Endothelial cell of umbilical vein (primary cell): ENCODE results near the gene TFB2M. TPM values are rescaled to one million over a fixed set of nuclear protein-coding genes. Genes with fewer than 3 reads are reported as not detected.

Source experiments
- BruUV-seq: library from RNA; stranded (reverse); fragments of 400-500 nt; replicated peaks from 2 replicates; lab custom pipeline; 2021; lab: Mats Ljungman, UMichigan
- CTCF ChIA-PET: fragments of 300-600, 350-600 bp; sonication (Branson Sonifier 250); formaldehyde crosslinking; loops from one replicate; lab custom pipeline; 2021; ENCODE audit warnings: antibody characterized with exemption, inconsistent platforms; lab: Charles Lee
- POLR2A ChIA-PET: fragments of 300-600, 350-600 bp; sonication (Branson Sonifier 250); formaldehyde crosslinking; loops from one replicate; lab custom pipeline; 2021; ENCODE audit warnings: antibody characterized with exemption, inconsistent platforms; lab: Charles Lee
- DNase-seq: peaks from one replicate; pipeline ENCODE4 v3.0.0-alpha.2; 2011; ENCODE audit warnings: low read depth, low spot score
- FAIRE-seq: peaks from 2 replicates; lab custom pipeline; 2011; peaks lifted over from hg19 to GRCh38; lab: Jason Lieb, UNC
- H2AFZ ChIP-seq: 2 replicates; pipeline ENCODE4 v1.6.0; 2012; ENCODE audit warnings: low read depth, low read length, control low read depth, inconsistent platforms
- H3K27ac ChIP-seq: 2 replicates; pipeline ENCODE4 v1.5.1; 2011; ENCODE audit warnings: low read depth, mild to moderate bottlenecking, control low read depth, low read length, moderate library complexity; ENCODE audit not compliant: insufficient read depth
- H3K27me3 ChIP-seq, 2 experiments: 2 replicates each; pipeline versions ENCODE4 v1.6.0 to v1.6.1; 2011; ENCODE audit warnings: low read length in 2 of 2, mixed read lengths in 1 of 2; ENCODE audit not compliant: control insufficient read depth in 2 of 2, insufficient read depth in 2 of 2
- H3K36me3 ChIP-seq, 2 experiments: 2 replicates in 1 of 2; 3 replicates in 1 of 2; pipeline ENCODE4 v1.5.1; 2011; ENCODE audit warnings: low read length in 2 of 2, mild to moderate bottlenecking in 1 of 2, moderate library complexity in 1 of 2; ENCODE audit not compliant: control insufficient read depth in 2 of 2, insufficient read depth in 2 of 2; ENCODE audit errors: extremely low read depth in 1 of 2
- H3K4me1 ChIP-seq: 3 replicates; pipeline ENCODE4 v1.5.1; 2011; ENCODE audit warnings: mild to moderate bottlenecking, low read length; ENCODE audit not compliant: control insufficient read depth, insufficient read depth; ENCODE audit errors: extremely low read depth
- H3K4me2 ChIP-seq: 2 replicates; pipeline ENCODE4 v1.6.1; 2011; ENCODE audit warnings: low read length, control low read depth, mixed read lengths; ENCODE audit not compliant: insufficient read depth
- H3K4me3 ChIP-seq, 3 experiments: fragments of 200-600 bp in 1 of 3; sonication (generic), shearing (Covaris generic) in 1 of 3; replicated peaks in 1 of 3; 2 replicates each; pipeline ENCODE4 v1.5.1; 2011 to 2016; ENCODE audit warnings: control low read depth in 3 of 3, low read length in 3 of 3, mild to moderate bottlenecking in 2 of 3, inconsistent platforms in 1 of 3, low read depth in 1 of 3, moderate library complexity in 1 of 3; ENCODE audit not compliant: insufficient read depth in 1 of 3
- H3K79me2 ChIP-seq: 2 replicates; pipeline ENCODE4 v1.6.0; 2012; ENCODE audit warnings: low read length, inconsistent platforms; ENCODE audit not compliant: control insufficient read depth, insufficient read depth
- H3K9ac ChIP-seq: replicated peaks from 2 replicates; pipeline ENCODE3; 2011; ENCODE audit warnings: low read length, control low read depth; ENCODE audit not compliant: insufficient read depth; ENCODE audit errors: extremely low read depth
- H3K9me1 ChIP-seq: replicated peaks from 3 replicates; pipeline ENCODE4 v1.6.0; 2011; ENCODE audit warnings: mild to moderate bottlenecking, low read length; ENCODE audit not compliant: control insufficient read depth, insufficient read depth; ENCODE audit errors: extremely low read depth
- H3K9me3 ChIP-seq: replicated peaks from 2 replicates; pipeline ENCODE4 v1.5.1; 2012; ENCODE audit warnings: low read length, inconsistent platforms; ENCODE audit not compliant: control insufficient read depth, insufficient read depth
- H4K20me1 ChIP-seq: replicated peaks from 2 replicates; pipeline ENCODE3; 2011; ENCODE audit warnings: mild to moderate bottlenecking, low read length; ENCODE audit not compliant: control insufficient read depth, insufficient read depth; ENCODE audit errors: extremely low read depth
- EZH2 ChIP-seq: IDR thresholded peaks from 2 replicates; pipeline ENCODE4 v1.6.1; 2012; ENCODE audit warnings: borderline replicate concordance, low read depth, mild to moderate bottlenecking, moderate library complexity, low read length, inconsistent platforms; ENCODE audit not compliant: severe bottlenecking
- FOS ChIP-seq: IDR thresholded peaks from 2 replicates; pipeline ENCODE4 v1.6.1; 2011; ENCODE audit warnings: mild to moderate bottlenecking, low read length, moderate library complexity, borderline replicate concordance; ENCODE audit not compliant: insufficient read depth
- GATA2 ChIP-seq: IDR thresholded peaks from 2 replicates; pipeline ENCODE4 v1.7.0; 2011; ENCODE audit warnings: low read depth, mild to moderate bottlenecking, moderate library complexity, mixed read lengths, low read length; ENCODE audit not compliant: insufficient read length, insufficient read depth
- JUN ChIP-seq: IDR thresholded peaks from 2 replicates; pipeline ENCODE4 v1.6.1; 2011; ENCODE audit warnings: borderline replicate concordance, low read depth; ENCODE audit not compliant: insufficient read length, insufficient read depth
- MYC ChIP-seq: IDR thresholded peaks from one replicate; pipeline ENCODE4 v1.6.1; 2011; ENCODE audit warnings: mild to moderate bottlenecking, low read depth, low read length
- POLR2A ChIP-seq: IDR thresholded peaks from 2 replicates; pipeline ENCODE4 v1.6.1; 2012; ENCODE audit warnings: low read depth, mild to moderate bottlenecking, control low read depth, low read length
- POLR2AphosphoS5 ChIP-seq: IDR thresholded peaks from 2 replicates; pipeline ENCODE4 v1.6.1; 2012; ENCODE audit warnings: low read depth, mild to moderate bottlenecking, control low read depth, low read length, moderate library complexity; ENCODE audit not compliant: insufficient read depth
- dilution Hi-C: fragments of 300-500 bp; cut with MboI; formaldehyde crosslinking; loops from one replicate; pipeline ENCODE4 v1.15.0; 2019; ENCODE audit warnings: low sequenced_read_pairs; ENCODE audit not compliant: extremely low pct_ligation_motif_present
- intact Hi-C: fragments of 100-400 bp; cut with micrococcal nuclease; formaldehyde crosslinking; loops from one replicate; pipeline ENCODE4 v1.10.0; 2022
- polyA plus RNA-seq, 4 experiments: library from polyadenylated mRNA; depleted of rRNA in 3 of 4; stranded (reverse) in 3 of 4; unstranded in 1 of 4; fragments of >200 nt; gene quantifications; 2 replicates each; pipeline versions ENCODE4 v1.2.1 to v1.2.3, GENCODE V29; 2011 to 2012; ENCODE audit warnings: missing spikeins in 1 of 4
- total RNA-seq: library from RNA; stranded (reverse); gene quantifications from 2 replicates; pipeline ENCODE4 v1.2.3, GENCODE V29; 2021
- TF ChIP-seq, protein P1 (sequence below): IDR thresholded peaks from 2 replicates; pipeline ENCODE4 v1.6.1; 2011; ENCODE audit not compliant: insufficient read depth, insufficient read length
- TF ChIP-seq, protein P2 (sequence below), 2 donors: IDR thresholded peaks; 1 replicate in 1 of 2; 2 replicates in 1 of 2; pipeline ENCODE4 v1.5.1; 2011; ENCODE audit warnings: low read length in 2 of 2, mild to moderate bottlenecking in 2 of 2, moderate library complexity in 2 of 2, control low read depth in 1 of 2, inconsistent platforms in 1 of 2, low read depth in 1 of 2; ENCODE audit not compliant: insufficient read depth in 1 of 2; ENCODE audit errors: extremely low read depth in 1 of 2

Gene TFB2M
- total and polyA plus RNA-seq, 2 donors (not counting 3 experiments of a cell fraction or from before 2014, with no cell fraction given): 8.4 to 14.8 TPM

DNA sequence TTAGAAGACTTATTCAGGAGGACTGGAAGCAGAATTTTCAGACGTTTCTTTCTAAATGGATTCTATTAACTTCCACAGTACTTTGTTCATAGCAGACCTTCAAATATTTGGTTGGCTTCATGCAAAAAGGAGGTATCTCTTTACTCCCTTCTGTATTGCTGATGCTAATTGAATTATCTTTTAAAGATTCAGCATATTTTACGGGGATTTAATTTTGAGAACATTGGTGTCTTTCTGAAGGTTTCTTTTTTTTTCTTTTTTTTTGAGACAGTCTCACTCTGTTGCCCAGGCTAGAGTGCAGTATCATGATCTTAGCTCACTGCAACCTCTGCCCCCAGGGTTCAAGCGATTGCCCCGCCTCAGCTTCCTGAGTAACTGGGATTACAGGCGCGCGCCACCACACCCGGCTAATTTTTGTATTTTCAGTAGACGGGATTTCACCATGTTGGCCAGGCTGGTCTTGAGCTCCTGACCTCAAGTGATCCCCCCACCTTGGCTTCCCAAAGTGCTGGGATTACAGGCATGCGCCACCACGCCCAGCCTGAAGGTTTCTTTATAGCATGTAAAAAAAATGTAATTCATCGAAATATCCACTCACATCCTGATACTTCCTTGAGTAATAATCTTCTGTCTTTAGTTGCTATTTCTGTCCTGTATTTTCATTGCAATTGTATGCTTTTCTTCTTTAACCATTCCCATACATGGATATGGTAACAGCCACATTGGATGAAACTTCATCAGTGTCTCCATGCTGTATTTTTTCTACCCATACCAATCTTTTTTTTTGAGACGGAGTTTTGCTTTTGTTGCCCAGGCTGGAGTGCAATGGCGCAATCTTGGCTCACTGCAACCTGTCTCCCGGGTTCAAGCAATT, 14.7 kb upstream of the TFB2M start:
- Histone ChIP-seq H3K79me2 (peaks cover 48% of the 10 kb centered on the region), H3K9me3 (no peaks in the 10 kb centered on the region), H4K20me1 (no peaks in the 10 kb centered on the region), H3K27ac (no peak overlapping the region), H3K9ac (no peak overlapping the region), H3K4me2 (no peak overlapping the region), H3K9me1 (no peaks in the 10 kb centered on the region), H2AFZ (no peak overlapping the region), H3K4me1 (peaks cover 3% of the 10 kb centered on the region), H3K4me3 (no peak overlapping the region), H3K36me3 (peaks cover 2 to 3% of the 10 kb centered on the region in 2 experiments), H3K27me3 (no peaks in the 10 kb centered on the region)
- ChIA-PET CTCF (interaction anchor here (0.8 to 2.2 kb wide), 3 partner anchors 17 to 28 kb away, joined by 3 to 6 read pairs (median 3); no protein-coding TSS in a partner anchor), POLR2A (no interaction called here)
- intact Hi-C loops (no loop called here), dilution Hi-C loops (no loop called here)
- DNase-seq (no peak), FAIRE-seq (no peak)
- BruUV-seq: no TSS peak
- no peak for TF ChIP-seq GATA2
- TF ChIP-seq, protein P1, sequence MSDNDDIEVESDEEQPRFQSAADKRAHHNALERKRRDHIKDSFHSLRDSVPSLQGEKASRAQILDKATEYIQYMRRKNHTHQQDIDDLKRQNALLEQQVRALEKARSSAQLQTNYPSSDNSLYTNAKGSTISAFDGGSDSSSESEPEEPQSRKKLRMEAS: no peak

DNA sequence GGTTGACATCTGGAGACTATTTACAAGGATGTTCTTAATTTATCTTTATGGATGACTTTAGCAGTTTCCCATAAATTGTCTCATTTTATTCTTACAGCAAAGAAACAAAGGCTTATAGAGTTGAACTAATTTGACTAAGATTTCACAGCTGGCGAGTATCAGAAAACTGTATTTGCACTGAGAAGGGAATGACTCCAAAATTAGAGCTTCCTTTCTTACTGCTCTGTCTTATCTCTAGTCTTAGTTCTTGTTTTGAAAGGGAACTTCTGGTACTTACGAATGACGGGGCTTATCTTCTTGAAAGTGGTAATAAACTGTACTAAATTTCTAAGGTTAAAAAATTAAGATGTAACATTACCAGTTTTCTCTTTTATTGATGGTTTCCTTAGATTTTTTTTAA, 13.8 kb upstream of the TFB2M start:
- H3K27me3 ChIP-seq: no peaks in the 10 kb centered on the region
- dilution Hi-C loops (no loop called here), intact Hi-C loops (no loop called here)
- H3K9ac ChIP-seq: no peak overlapping the region
- no peak overlapping the region for H3K27ac ChIP-seq
- H4K20me1 ChIP-seq: no peaks in the 10 kb centered on the region
- peaks cover 51% of the 10 kb centered on the region for H3K79me2 ChIP-seq
- no peak overlapping the region for H3K4me2 ChIP-seq
- BruUV-seq: no TSS peak
- DNase-seq (no peak), FAIRE-seq (no peak)
- ChIA-PET POLR2A (no interaction called here), CTCF (interaction anchor here (1.3 to 2.2 kb wide), 2 partner anchors 20 to 29 kb away, joined by 3 to 6 read pairs; no protein-coding TSS in a partner anchor)
- TF ChIP-seq, protein P1: no peak
- TF ChIP-seq MYC: no peak
- TF ChIP-seq POLR2A: no peak
- TF ChIP-seq EZH2: no peak
- TF ChIP-seq POLR2AphosphoS5: no peak
- TF ChIP-seq GATA2: no peak
- no peak for TF ChIP-seq FOS
- TF ChIP-seq JUN: no peak
- TF ChIP-seq, protein P2, sequence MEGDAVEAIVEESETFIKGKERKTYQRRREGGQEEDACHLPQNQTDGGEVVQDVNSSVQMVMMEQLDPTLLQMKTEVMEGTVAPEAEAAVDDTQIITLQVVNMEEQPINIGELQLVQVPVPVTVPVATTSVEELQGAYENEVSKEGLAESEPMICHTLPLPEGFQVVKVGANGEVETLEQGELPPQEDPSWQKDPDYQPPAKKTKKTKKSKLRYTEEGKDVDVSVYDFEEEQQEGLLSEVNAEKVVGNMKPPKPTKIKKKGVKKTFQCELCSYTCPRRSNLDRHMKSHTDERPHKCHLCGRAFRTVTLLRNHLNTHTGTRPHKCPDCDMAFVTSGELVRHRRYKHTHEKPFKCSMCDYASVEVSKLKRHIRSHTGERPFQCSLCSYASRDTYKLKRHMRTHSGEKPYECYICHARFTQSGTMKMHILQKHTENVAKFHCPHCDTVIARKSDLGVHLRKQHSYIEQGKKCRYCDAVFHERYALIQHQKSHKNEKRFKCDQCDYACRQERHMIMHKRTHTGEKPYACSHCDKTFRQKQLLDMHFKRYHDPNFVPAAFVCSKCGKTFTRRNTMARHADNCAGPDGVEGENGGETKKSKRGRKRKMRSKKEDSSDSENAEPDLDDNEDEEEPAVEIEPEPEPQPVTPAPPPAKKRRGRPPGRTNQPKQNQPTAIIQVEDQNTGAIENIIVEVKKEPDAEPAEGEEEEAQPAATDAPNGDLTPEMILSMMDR (IDR thresholded peaks at IDR 0.05; ENCODE audit: extremely low read depth in 1 of 2, insufficient read depth in 1 of 2, low read depth in 1 of 2, low read length in 2 of 2): no peak
- H2AFZ ChIP-seq: no peak overlapping the region
- no peaks in the 10 kb centered on the region for H3K9me3 ChIP-seq
- no peaks in the 10 kb centered on the region for H3K9me1 ChIP-seq
- H3K4me1 ChIP-seq: peaks cover 3% of the 10 kb centered on the region
- H3K4me3 ChIP-seq: no peak overlapping the region
- peaks cover 0 to 2% of the 10 kb centered on the region in 2 experiments for H3K36me3 ChIP-seq
